ENCODE results near the gene RNF128. TPM values are rescaled to one million over a fixed set of nuclear protein-coding genes. Genes with fewer than 3 reads are reported as not detected.

Gene RNF128
- 9.7 and 18.5 TPM in 2 replicates for total RNA-seq (2016; rRNA removed; fragmentation: Illumina TruSeq; extraction: Trizol)
- 1.6 and 1.8 TPM in 2 replicates for total RNA-seq (2016; cell fraction: cytosol; rRNA removed; fragmentation: Illumina TruSeq; extraction: Trizol; ENCODE audit: low read depth)
- total RNA-seq (2016; cell fraction: insoluble cytoplasmic fraction; rRNA removed; fragmentation: Illumina TruSeq; extraction: Trizol), result 10.1 and 19.1 TPM in 2 replicates
- 3.8 and 4.0 TPM in 2 replicates for total RNA-seq (2016; cell fraction: membrane; rRNA removed; fragmentation: Illumina TruSeq; extraction: Trizol)
- total RNA-seq (2016; cell fraction: nucleus; rRNA removed; fragmentation: Illumina TruSeq; extraction: Trizol), result 23.5 and 24.5 TPM in 2 replicates
- 42.8 and 43.5 TPM in 2 replicates for polyA plus RNA-seq (2011; rRNA removed)
- polyA plus RNA-seq (2011; cell fraction: cytosol; rRNA removed), result 32.3 and 42.2 TPM in 2 replicates
- polyA plus RNA-seq (2011; cell fraction: nucleus; rRNA removed), result 22.0 and 25.0 TPM in 2 replicates
- 52.9 and 69.8 TPM in 2 replicates for polyA plus RNA-seq (2012)
- polyA plus RNA-seq (2016; cell fraction: cytosol; fragmentation: Illumina TruSeq; extraction: Trizol; ENCODE audit: low read depth), result 0.83 and 0.86 TPM in 2 replicates
- 11.3 and 11.6 TPM in 2 replicates for polyA plus RNA-seq (2016; cell fraction: insoluble cytoplasmic fraction; fragmentation: Illumina TruSeq; extraction: Trizol; ENCODE audit: low read depth)
- polyA plus RNA-seq (2016; cell fraction: membrane; fragmentation: Illumina TruSeq; extraction: Trizol; ENCODE audit: low read depth), result 2.1 and 2.3 TPM in 2 replicates
- 34.1 and 36.2 TPM in 2 replicates for polyA plus RNA-seq (2016; cell fraction: nucleus; fragmentation: Illumina TruSeq; extraction: Trizol; ENCODE audit: insufficient read depth, low read depth)
- polyA minus RNA-seq (2011; rRNA and poly(A)+ RNA removed; ENCODE audit: low replicate concordance), result 73.8 TPM in 1 of 2 replicates, not detected in the other
- polyA minus RNA-seq (2011; cell fraction: cytosol; rRNA and poly(A)+ RNA removed), result 74.3 and 77.9 TPM in 2 replicates
- 60.5 and 65.3 TPM in 2 replicates for polyA minus RNA-seq (2011; cell fraction: nucleus; rRNA and poly(A)+ RNA removed)
- percentile 78 among the genes with signal in this experiment for Bru-seq, nascent RNA
- BruChase-seq, experiment 1, labeled RNA remaining after a 6-hour chase, result percentile 74 among the genes with signal in this experiment
- percentile 69 among the genes with signal in this experiment for BruChase-seq, experiment 2, labeled RNA remaining after a 2-hour chase
- long read RNA-seq, experiment 1, transcript RNF128-201 (7 exons, 2,817 nt), result major isoform, 47 of 61 reads
- long read RNA-seq, experiment 1, partial matches to known transcripts, result 2 of 61 reads
- long read RNA-seq, experiment 1, other reads (novel, unspliced or antisense), result 10 of 61 reads
- long read RNA-seq, experiment 2, partial matches to known transcripts, result 3 of 41 reads
- long read RNA-seq, experiment 2, other reads (novel, unspliced or antisense), result 36 of 41 reads

- H3K9me3 ChIP-seq (ENCODE audit: low read length), result no peaks in the 10 kb centered on the region
- WGBS (ENCODE audit: low lambda C conversion rate), result 1% methylated on average over 10 of the region's 79 CpGs
- ChIA-PET CTCF (ENCODE audit: low intra/inter-chr PET ratio, low total read pairs) (no interaction called here), POLR2A (interaction anchor here (0.7 to 1.9 kb wide), 10 partner anchors 8 to 718 kb away, joined by 3 to 28 read pairs (median 3); no protein-coding TSS in a partner anchor)
- peaks cover 4% of the 10 kb centered on the region; the same call in 1 of the 2 replicates for H4K20me1 ChIP-seq (ENCODE audit: insufficient read depth, low read length)
- peak; percentile 64 for FAIRE-seq
- DNase-seq (ENCODE audit: low spot score), result peak; percentile 66
- H3K27ac ChIP-seq (ENCODE audit: extremely low read length, insufficient read depth, low read length), result peak within 1 kb of the TSS; percentile 77
- H3K79me2 ChIP-seq (ENCODE audit: insufficient read depth, low read length), result peaks cover 59% of the 10 kb centered on the region
- ATAC-seq, result peak; percentile 95
- in situ Hi-C loops (cut with HindIII; ENCODE audit: extremely low pct_ligation_motif_present, low pct_unique_long_range_greater_than_20kb), result no loop called here
- H3K4me1 ChIP-seq (ENCODE audit: insufficient read depth, low read length), result peaks cover 8% of the 10 kb centered on the region
- intact Hi-C loops (cut with micrococcal nuclease; ENCODE audit: unreplicated experiment), result loop anchor here (1.0 kb wide), 1 partner anchor 33 kb away; no protein-coding TSS in a partner anchor
- BruUV-seq (replicated peaks), result no TSS peak
- H2AFZ ChIP-seq (ENCODE audit: low read length), result peak within 1 kb of the TSS; percentile 54
- no peaks in the 10 kb centered on the region; a peak in 1 of 5 replicates for H3K27me3 ChIP-seq (ENCODE audit: control insufficient read depth in 1 of 2, insufficient read depth in 2 of 2, low read length in 2 of 2)
- peak within 1 kb of the TSS; percentile 85 for H3K9ac ChIP-seq (ENCODE audit: insufficient read depth, low read depth, low read length)
- H3K36me3 ChIP-seq (replicated peaks in 1 of 2; ENCODE audit: control insufficient read depth in 1 of 2, insufficient read depth in 2 of 2, low read length in 2 of 2), result no peaks in the 10 kb centered on the region
- H3K4me2 ChIP-seq (ENCODE audit: low read depth, low read length), result peak within 1 kb of the TSS; percentile 84
- peak within 1 kb of the TSS; percentile 82 to 88 (median 85) for H3K4me3 ChIP-seq (replicated peaks in 1 of 3; ENCODE audit: insufficient read depth in 1 of 3, low read depth in 2 of 3, low read length in 3 of 3)
- no peak for TF ChIP-seq E2F2 (CRISPR knock-in tag; IDR thresholded peaks at IDR 0.05; ENCODE audit: borderline replicate concordance)
- TF ChIP-seq CBX2 (IDR thresholded peaks at IDR 0.05; ENCODE audit: low read depth, low read length), result no peak
- TF ChIP-seq CBX2 (CRISPR knock-in tag; IDR thresholded peaks at IDR 0.05; ENCODE audit: low read depth), result no peak
- no peak for TF ChIP-seq HOXA7 (CRISPR knock-in tag; IDR thresholded peaks at IDR 0.05)
- no peak for TF ChIP-seq HNRNPUL1 (IDR thresholded peaks at IDR 0.05; ENCODE audit: low read depth, low read length)
- TF ChIP-seq ZNF773 (CRISPR knock-in tag; IDR thresholded peaks at IDR 0.05; ENCODE audit: borderline replicate concordance), result no peak
- TF ChIP-seq ZNF570 (CRISPR knock-in tag; IDR thresholded peaks at IDR 0.05; ENCODE audit: borderline replicate concordance), result no peak
- TF ChIP-seq MAZ (IDR thresholded peaks at IDR 0.05; ENCODE audit: borderline replicate concordance, low read depth, low read length), result no peak
- peak; percentile 57; the same call in 1 of the 2 replicates for TF ChIP-seq MAZ (CRISPR knock-in tag; IDR thresholded peaks at IDR 0.05; ENCODE audit: low read depth)
- TF ChIP-seq NONO (IDR thresholded peaks at IDR 0.05), result no peak
- 0 out of 2 replicates have a peak, but pooled peaks have one; percentile 20 for TF ChIP-seq NONO (CRISPR knock-in tag; conservative IDR thresholded peaks at IDR 0.05)
- no peak for TF ChIP-seq ZBTB10 (CRISPR knock-in tag; IDR thresholded peaks at IDR 0.05; ENCODE audit: borderline replicate concordance)
- TF ChIP-seq ZNF883 (CRISPR knock-in tag; IDR thresholded peaks at IDR 0.05; ENCODE audit: not compliant biosample characterization), result no peak
Observed at GRCh38 chrX:106726485-106727437, at the start of gene RNF128. RNF128 (plus strand) TSS chrX:106726701; CDS start chrX:106726914, 213 bp downstream.

Data from HepG2 (cell line).